ENCODE data around the gene PC.

- no peak for TF ChIP-seq FOXM1 (IDR thresholded peaks at IDR 0.05; ENCODE audit: borderline replicate concordance, low read depth)
- TF ChIP-seq YY1 (IDR thresholded peaks at IDR 0.05; ENCODE audit: low read depth) = no peak
- TF ChIP-seq, protein P1, sequence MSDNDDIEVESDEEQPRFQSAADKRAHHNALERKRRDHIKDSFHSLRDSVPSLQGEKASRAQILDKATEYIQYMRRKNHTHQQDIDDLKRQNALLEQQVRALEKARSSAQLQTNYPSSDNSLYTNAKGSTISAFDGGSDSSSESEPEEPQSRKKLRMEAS (IDR thresholded peaks at IDR 0.05) = no peak
- no peak for TF ChIP-seq RAD21 (IDR thresholded peaks at IDR 0.05; ENCODE audit: low read depth)
- no peak for TF ChIP-seq CREB1 (IDR thresholded peaks at IDR 0.05; ENCODE audit: low read depth)
- no peak for TF ChIP-seq EP300 (IDR thresholded peaks at IDR 0.05; ENCODE audit: borderline replicate concordance)
- no peak for TF ChIP-seq NFIC (IDR thresholded peaks at IDR 0.05)
- no peak for TF ChIP-seq CEBPB (IDR thresholded peaks at IDR 0.05)
- no peak for TF ChIP-seq TAF1 (IDR thresholded peaks at IDR 0.05; ENCODE audit: low read depth)
Measured at GRCh38 chr11:66820901-66821300, 137.3 kb downstream of the PC start.

Measured in Ishikawa (cell line).